ENCODE data around the gene COG6. TPM values are rescaled to one million over a fixed set of nuclear protein-coding genes. Genes with fewer than 3 reads are reported as not detected.

COG6 gene
- total and polyA plus RNA-seq, 2 of the 13 experiments (the other 11 are each of a cell fraction or from before 2014, with no cell fraction given) = 23.5 to 26.1 TPM

- TF ChIP-seq, protein P1, sequence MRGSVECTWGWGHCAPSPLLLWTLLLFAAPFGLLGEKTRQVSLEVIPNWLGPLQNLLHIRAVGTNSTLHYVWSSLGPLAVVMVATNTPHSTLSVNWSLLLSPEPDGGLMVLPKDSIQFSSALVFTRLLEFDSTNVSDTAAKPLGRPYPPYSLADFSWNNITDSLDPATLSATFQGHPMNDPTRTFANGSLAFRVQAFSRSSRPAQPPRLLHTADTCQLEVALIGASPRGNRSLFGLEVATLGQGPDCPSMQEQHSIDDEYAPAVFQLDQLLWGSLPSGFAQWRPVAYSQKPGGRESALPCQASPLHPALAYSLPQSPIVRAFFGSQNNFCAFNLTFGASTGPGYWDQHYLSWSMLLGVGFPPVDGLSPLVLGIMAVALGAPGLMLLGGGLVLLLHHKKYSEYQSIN (CRISPR knock-in tag; IDR thresholded peaks at IDR 0.05; ENCODE audit: borderline replicate concordance) = no peak
- TF ChIP-seq REXO4 (CRISPR knock-in tag; IDR thresholded peaks at IDR 0.05; ENCODE audit: borderline replicate concordance) (no peak), ZNF224 (CRISPR knock-in tag; IDR thresholded peaks at IDR 0.05) (no peak), RFX1 (IDR thresholded peaks at IDR 0.05) (no peak), ZNF761 (CRISPR knock-in tag; conservative IDR thresholded peaks at IDR 0.05) (no peak), PHF20 (CRISPR knock-in tag; IDR thresholded peaks at IDR 0.05) (peak; percentile 83), SMAD9 (CRISPR knock-in tag; IDR thresholded peaks at IDR 0.05) (0 out of 2 replicates have a peak, but pooled peaks have one; percentile 51), MAZ (IDR thresholded peaks at IDR 0.05; ENCODE audit: borderline replicate concordance, low read depth, low read length) (no peak), MAZ (CRISPR knock-in tag; IDR thresholded peaks at IDR 0.05; ENCODE audit: low read depth) (peak; percentile 47; the same call in 1 of the 2 replicates), RAD21 (CRISPR knock-in tag; IDR thresholded peaks at IDR 0.05) (no peak), MAFF (IDR thresholded peaks at IDR 0.05; ENCODE audit: low read depth, low read length) (no peak), ZNF17 (CRISPR knock-in tag; IDR thresholded peaks at IDR 0.05) (no peak), ZNF766 (CRISPR knock-in tag; IDR thresholded peaks at IDR 0.05; ENCODE audit: borderline replicate concordance) (no peak), ZNF138 (CRISPR knock-in tag; IDR thresholded peaks at IDR 0.05; ENCODE audit: low read depth) (no peak)
- TF ChIP-seq, protein P2, sequence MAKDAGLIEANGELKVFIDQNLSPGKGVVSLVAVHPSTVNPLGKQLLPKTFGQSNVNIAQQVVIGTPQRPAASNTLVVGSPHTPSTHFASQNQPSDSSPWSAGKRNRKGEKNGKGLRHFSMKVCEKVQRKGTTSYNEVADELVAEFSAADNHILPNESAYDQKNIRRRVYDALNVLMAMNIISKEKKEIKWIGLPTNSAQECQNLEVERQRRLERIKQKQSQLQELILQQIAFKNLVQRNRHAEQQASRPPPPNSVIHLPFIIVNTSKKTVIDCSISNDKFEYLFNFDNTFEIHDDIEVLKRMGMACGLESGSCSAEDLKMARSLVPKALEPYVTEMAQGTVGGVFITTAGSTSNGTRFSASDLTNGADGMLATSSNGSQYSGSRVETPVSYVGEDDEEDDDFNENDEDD (CRISPR knock-in tag; IDR thresholded peaks at IDR 0.05; ENCODE audit: borderline replicate concordance) = peak; percentile 50; the same call in 1 of the 2 replicates
- TF ChIP-seq, protein P3, sequence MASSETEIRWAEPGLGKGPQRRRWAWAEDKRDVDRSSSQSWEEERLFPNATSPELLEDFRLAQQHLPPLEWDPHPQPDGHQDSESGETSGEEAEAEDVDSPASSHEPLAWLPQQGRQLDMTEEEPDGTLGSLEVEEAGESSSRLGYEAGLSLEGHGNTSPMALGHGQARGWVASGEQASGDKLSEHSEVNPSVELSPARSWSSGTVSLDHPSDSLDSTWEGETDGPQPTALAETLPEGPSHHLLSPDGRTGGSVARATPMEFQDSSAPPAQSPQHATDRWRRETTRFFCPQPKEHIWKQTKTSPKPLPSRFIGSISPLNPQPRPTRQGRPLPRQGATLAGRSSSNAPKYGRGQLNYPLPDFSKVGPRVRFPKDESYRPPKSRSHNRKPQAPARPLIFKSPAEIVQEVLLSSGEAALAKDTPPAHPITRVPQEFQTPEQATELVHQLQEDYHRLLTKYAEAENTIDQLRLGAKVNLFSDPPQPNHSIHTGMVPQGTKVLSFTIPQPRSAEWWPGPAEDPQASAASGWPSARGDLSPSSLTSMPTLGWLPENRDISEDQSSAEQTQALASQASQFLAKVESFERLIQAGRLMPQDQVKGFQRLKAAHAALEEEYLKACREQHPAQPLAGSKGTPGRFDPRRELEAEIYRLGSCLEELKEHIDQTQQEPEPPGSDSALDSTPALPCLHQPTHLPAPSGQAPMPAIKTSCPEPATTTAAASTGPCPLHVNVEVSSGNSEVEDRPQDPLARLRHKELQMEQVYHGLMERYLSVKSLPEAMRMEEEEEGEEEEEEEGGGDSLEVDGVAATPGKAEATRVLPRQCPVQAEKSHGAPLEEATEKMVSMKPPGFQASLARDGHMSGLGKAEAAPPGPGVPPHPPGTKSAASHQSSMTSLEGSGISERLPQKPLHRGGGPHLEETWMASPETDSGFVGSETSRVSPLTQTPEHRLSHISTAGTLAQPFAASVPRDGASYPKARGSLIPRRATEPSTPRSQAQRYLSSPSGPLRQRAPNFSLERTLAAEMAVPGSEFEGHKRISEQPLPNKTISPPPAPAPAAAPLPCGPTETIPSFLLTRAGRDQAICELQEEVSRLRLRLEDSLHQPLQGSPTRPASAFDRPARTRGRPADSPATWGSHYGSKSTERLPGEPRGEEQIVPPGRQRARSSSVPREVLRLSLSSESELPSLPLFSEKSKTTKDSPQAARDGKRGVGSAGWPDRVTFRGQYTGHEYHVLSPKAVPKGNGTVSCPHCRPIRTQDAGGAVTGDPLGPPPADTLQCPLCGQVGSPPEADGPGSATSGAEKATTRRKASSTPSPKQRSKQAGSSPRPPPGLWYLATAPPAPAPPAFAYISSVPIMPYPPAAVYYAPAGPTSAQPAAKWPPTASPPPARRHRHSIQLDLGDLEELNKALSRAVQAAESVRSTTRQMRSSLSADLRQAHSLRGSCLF (CRISPR knock-in tag; IDR thresholded peaks at IDR 0.05; ENCODE audit: borderline replicate concordance) = no peak
- TF ChIP-seq, protein P4, sequence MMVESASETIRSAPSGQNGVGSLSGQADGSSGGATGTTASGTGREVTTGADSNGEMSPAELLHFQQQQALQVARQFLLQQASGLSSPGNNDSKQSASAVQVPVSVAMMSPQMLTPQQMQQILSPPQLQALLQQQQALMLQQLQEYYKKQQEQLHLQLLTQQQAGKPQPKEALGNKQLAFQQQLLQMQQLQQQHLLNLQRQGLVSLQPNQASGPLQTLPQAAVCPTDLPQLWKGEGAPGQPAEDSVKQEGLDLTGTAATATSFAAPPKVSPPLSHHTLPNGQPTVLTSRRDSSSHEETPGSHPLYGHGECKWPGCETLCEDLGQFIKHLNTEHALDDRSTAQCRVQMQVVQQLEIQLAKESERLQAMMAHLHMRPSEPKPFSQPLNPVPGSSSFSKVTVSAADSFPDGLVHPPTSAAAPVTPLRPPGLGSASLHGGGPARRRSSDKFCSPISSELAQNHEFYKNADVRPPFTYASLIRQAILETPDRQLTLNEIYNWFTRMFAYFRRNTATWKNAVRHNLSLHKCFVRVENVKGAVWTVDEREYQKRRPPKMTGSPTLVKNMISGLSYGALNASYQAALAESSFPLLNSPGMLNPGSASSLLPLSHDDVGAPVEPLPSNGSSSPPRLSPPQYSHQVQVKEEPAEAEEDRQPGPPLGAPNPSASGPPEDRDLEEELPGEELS (CRISPR knock-in tag; IDR thresholded peaks at IDR 0.05) = no peak; the same call in 1 of the 2 replicates
- TF ChIP-seq, protein P5, sequence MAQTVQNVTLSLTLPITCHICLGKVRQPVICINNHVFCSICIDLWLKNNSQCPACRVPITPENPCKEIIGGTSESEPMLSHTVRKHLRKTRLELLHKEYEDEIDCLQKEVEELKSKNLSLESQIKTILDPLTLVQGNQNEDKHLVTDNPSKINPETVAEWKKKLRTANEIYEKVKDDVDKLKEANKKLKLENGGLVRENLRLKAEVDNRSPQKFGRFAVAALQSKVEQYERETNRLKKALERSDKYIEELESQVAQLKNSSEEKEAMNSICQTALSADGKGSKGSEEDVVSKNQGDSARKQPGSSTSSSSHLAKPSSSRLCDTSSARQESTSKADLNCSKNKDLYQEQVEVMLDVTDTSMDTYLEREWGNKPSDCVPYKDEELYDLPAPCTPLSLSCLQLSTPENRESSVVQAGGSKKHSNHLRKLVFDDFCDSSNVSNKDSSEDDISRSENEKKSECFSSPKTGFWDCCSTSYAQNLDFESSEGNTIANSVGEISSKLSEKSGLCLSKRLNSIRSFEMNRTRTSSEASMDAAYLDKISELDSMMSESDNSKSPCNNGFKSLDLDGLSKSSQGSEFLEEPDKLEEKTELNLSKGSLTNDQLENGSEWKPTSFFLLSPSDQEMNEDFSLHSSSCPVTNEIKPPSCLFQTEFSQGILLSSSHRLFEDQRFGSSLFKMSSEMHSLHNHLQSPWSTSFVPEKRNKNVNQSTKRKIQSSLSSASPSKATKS (CRISPR knock-in tag; IDR thresholded peaks at IDR 0.05) = no peak
Measured at GRCh38 chr13:39655569-39656324, at the start of gene COG6 (continued).

All from HepG2 (cell line).